Activated T-helper 1 cell treated with anti-CD3 and anti-CD28 coated beads, Interleukin-2, amount 50 U/mL, for 16 hours (primary cell): ENCODE data around the gene CELSR2.

Experiments used
- DNase-seq, 2 donors: peaks; one replicate each; pipeline ENCODE4 v3.0.0-alpha.2; 2020; ENCODE audit warnings: low read depth in 1 of 2, low spot score in 1 of 2

Gene CELSR2

DNA sequence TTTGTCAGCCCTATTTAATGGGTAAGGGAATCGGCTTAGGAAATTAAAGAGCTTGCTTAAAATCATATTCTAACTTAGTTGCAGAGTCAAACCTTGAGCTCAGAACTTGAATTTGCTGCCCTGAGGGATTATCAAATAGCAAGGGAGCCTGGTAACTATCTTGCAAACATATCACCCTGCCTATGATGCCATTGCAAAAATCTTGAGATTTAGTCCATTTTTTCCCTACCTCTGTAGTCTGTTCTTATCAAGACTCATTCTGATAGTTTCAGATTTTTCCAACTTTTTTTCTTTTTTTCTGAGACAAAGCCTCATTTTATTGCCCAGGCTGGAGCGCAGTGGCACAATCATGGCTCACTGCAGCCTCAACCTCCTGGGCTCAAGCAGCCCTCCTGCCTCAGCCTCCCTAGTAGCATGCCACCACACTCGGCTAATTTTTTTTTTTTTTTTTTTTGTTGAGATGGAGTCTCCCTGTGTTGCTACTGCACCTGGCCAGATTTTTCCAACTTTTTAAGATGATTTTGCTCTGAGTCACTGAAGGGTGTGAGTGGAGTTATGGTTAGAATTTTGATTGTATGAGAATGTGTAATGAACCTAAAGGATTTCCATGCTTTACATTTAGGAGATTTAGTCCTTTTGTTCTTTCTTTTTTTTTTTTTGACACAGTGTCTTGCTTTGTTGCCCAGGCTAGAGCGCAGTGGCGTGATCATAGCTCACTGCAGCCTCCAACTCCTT lies 23.5 kb upstream of the CELSR2 start:
- no peak for DNase-seq

DNA sequence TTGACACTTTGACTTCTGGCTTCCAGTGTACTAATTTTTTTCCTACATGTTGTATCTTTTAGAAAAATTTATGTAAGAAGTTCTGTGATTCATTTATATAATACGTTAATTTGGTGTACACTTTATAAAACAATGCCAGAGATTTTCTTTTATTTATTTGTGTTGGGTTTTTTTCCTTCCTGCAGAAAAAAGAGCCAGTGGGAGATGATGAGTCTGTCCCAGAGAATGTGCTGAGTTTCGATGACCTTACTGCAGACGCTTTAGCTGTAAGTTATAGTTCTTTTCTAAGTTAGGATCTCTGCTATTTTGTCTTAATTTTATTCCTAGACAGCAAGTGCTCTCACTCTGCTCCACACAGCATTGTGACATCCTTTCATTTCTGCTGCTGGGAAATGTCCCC lies 21.2 kb upstream of the CELSR2 start:
- DNase-seq, result no peak

DNA sequence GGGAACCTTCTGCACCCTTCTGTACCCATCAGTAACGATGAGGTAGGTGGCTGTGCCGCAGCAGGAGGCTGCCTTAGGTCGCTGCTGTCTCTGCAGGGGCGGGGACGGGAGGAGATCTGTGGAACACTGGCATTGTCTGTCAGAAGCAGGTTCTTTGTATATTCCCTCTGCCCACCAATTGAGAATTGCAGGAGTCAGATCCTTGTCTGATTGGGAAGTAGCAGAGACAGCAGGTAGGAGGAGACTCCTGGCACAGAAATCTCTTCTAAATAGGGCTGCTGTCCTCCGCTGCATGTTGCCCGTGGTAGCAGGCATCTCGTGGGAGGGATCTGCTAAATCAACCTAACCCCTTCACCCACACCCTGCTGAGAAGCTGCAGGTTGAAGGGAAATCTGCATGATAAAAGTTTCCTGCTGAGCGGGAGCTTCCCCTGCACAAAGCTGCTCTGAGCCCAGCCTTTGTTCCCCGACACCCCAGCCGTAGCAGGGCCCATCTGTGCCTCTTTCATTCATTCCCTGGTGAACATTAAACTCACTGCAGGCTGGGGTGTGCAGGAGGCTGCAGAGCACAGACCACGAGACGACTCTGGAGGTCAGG lies 19.7 kb upstream of the CELSR2 start:
- no peak for DNase-seq

DNA sequence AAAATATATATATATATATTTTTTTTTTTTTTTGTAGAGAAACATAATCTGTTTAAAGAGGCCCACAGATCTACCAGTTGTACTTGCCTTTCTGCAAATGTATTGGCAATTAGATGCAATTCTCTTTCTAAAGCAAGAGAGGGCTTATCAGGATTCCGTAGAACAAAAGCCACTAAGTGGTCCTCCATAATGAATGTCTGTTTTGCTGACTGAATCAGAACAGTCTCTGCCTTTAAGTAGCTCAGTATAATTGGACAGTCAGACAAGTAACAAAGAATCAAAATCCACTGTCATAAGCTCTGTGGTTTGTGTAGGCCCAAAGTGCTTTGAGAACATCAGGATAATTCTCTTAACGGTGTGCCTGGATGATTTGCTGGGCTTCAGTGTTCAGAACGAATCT lies 18.3 kb upstream of the CELSR2 start:
- no peak for DNase-seq

DNA sequence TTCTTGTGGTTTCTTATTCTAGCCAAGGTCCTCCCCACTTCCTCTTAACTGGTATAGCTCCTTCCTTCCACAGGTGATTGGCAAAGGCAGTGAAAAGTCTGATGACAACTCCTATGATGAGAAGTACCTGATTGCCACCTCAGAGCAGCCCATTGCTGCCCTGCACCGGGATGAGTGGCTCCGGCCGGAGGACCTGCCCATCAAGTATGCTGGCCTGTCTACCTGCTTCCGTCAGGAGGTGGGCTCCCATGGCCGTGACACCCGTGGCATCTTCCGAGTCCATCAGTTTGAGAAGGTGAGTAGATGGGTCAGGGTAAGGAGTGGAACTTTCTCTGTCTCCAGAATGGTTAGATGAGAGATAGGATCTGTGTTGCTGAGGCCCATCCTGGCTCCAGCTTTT lies 14.2 kb upstream of the CELSR2 start:
- DNase-seq, result no peak

DNA sequence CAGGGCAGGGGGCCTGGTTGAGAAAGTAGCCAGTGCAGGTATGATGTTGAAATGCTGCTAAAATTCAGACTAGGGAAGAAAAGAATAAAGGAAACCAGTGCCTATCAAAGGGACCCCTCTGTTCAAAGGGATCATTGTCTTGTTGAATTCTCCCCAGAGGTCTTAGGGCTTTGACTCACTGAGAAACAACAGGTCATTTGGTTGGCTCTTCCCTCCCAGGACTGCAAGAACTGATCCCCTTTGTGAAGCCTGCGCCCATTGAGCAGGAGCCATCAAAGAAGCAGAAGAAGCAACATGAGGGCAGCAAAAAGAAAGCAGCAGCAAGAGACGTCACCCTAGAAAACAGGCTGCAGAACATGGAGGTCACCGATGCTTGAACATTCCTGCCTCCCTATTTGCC lies 11.8 kb upstream of the CELSR2 start:
- DNase-seq, result no peak

DNA sequence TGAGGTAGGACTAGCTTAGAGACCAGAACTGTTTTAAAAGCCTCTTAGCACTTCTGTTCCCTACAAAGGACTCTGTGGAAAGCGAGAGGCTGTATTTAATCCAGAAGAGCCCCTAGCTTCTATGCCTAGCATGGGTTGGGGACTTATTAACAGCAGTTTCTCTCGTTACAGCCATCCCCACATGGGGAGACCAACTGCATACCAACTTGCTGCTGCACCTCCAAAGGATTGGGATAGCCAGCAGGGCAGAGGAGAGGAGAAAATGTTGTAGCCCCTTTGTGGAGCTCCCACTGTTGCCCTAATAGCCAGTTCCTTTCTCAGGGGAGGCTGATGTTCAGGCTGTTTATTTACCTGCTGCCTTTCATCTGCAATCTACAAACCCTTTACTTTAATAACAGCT lies 11.0 kb upstream of the CELSR2 start:
- DNase-seq, result no peak

DNA sequence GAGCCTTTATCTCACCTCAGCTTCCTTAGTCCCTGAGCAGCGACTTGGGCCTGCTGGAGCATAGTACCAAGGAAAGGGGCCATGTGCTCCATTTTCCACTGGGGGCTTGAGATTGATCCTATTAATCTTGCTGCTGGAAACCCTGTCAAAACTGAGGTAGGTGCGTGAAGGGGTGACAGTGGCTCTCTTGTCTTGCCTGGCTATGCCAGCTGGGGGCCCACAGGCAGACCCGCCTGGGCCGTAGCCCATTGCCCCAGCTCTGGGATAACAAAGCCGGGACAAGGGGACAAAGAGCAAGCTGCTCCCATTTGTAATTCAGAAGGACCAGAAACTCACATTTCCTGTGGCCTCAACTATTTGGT lies 10.3 kb upstream of the CELSR2 start:
- DNase-seq, result no peak

DNA sequence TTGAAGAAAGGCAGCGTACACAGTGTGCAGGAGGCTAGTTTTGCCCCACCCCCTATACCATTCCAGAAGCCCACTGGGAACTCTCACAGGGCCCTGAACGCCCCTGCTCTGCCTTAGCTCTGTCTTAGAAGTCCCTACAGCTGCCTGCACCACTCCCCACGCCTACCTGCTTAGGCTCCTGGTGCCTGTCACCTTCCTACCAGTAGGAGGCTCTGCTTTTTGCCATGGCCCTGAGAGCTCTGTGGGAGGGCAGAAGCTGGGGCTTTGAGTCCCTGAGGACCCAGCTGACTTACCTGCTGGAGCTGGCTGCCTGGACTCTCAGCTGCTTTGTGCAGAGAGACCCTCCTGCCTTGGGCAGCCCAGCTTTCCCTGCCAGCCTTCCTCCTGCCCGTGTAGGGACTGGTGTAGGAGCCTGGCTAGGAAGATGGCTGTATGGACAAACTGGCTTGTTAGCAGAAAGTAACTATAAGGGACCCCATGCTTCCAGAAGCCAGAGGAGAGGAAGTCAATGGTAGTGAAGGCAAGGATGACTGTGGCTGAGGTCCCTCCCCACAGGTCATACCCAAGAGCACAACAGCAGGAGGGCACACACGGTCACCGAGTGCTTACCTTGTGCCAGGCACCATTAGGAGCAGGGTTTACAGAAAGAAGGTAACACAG lies 9.8 kb upstream of the CELSR2 start:
- no peak for DNase-seq

DNA sequence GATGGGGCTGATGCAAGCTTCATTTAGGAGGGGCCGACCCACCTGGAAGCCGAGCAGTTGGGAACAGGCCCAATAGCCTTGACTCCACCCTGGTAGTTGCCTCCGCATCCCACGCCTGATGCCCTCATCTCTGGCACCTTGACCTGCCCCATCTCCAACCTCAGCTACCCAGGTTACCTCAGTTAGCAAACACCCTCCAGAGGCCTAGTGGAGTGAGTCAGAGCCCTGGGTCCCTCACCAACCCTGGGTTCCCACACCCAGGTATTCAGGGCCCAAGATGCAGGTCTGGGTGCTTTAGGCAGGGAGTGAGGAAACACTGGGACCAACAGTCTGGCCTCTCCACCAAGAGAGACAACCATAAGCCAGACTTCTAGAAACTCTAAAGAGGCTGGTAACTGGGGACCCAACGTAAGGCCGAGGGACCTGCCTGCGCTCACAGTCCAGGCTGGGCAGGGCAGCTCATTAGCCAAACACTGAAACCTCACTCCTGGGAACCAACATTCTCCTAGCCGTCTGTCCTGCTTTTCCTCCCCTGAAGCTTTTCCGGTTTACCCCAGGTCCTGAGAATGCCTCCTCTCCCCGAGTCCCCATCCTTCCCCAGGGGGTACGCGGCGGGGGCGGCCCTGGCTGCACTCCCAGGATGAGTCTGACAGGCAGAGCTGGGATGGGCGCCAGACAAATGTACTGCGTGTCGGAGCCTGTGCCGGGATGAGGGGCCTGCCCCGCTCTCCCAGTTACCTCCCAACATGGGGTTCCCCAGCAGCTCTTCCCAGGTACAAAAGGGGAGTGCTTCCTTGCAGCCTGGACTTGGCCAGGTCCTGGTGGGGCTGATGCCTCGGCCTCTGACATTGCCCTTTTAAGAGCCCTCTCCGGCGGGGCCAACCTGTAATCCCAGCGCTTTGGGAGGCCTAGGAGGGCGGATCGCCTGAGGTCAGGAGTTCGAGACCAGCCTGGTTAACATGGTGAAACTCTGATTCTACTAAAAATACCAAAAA lies 8.9 kb upstream of the CELSR2 start:
- DNase-seq, result no peak

DNA sequence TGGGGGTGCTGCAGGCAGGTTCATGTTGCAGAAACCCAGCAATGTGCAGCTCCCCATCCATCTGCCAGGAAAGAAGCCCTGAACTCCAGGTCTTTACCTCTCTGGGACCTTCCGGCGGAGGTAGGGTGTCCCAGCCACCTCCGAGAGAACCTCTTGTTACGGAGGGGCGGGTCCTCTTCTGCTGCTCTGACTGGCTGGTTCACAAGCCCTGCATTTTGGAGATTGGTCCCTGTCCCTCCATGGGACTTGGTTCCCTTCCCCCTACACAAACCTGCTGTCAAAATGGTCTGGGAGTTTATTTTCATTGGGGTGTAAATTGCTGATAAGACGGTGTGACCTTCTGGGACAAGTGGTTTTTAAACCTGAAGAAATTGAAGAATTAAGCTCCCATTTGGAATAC lies 8.0 kb upstream of the CELSR2 start:
- no peak for DNase-seq

DNA sequence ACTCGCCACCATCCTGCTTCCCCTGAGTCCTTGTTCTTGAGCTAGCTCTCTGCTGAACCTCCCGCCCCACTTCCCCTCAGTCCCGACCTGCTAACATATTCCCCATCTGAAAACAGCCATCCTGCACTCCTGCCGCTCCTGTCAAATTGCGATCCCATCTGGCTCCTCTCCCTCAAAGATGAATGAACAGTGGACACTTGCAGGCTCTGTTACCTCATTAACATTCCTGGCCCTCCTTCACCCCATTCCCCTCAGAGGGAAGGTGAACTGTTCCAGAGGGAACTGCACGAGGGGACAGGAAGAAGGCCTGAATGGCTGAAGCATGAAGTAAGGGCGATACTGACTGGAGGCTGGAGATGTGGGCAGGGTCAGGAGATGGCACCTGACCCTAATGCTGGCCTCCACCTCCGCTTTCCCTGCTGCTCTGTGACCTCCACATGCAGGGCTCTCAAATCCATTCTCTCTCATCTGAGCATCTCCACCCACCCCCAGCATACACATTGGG lies 7.4 kb upstream of the CELSR2 start:
- DNase-seq, result no peak

DNA sequence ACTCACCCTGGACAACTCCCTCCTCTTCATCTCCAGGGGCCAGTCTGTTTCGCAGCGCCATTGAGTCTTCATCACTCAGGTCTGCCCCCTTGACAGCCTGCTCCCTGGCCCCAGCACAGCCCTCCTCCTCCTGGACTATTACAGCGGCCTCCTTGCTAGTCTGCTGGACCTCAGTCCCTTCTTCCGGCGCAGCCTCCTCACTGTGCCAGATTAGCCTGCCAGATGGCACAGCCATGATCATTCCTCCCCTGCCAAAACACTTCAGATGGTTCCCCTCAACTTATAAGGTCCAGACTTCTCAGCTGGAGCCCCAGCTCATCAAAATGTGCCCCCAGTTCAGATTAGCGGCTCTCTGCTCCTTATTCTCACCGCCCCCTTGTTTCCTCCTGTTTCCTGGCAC lies 7.0 kb upstream of the CELSR2 start:
- DNase-seq, result no peak

DNA sequence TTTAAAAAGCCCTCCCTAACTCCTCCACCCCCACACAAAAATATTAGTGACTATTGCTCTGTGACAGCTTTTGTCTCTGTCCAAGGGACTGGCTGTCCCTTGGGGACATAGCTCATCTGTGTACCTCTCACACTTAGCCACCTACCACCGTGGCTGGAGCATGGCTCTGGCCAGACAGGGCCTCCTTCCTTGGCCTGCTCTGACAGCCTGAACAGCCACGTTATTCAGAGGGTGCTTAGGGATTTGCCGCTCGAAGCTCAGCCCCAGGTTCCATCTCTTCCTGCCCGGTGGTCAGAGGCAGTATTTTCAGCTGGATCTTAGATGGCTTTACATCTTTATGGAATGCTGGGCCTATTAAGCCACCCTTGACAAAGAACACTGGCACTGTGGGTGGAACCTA lies 6.1 kb upstream of the CELSR2 start:
- DNase-seq, result no peak

DNA sequence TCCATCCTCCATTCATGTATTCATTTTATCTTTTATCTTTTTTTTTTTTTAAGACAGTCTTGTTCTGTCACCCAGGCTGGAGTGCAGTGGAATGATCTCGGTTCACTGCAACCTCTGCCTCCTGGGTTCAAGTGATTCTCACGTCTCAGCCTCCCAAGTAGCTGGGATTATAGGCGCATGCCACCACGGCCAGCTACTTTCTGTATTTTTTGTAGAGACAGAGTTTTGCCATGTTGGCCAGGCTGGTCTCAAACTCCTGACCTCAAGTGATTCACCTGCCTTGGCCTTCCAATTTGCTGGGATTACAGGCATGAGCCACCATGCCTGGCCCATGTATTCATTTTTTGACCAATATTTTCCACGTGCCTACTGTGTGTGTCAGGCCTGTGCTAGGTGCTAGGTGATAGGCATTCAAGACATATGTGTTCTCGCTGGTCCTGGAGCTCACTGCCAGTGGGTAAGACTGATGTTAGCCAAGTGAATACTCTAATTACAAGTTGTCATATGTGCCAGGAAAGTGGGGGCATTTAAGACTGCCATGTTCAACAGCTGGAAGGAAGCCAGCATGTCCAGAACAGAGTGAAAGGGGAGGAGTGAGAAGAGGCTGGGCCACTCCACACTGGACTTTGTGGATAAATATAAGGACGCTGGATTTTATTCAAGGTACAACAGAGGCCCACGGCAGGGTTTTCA lies 5.3 kb upstream of the CELSR2 start:
- no peak for DNase-seq

DNA sequence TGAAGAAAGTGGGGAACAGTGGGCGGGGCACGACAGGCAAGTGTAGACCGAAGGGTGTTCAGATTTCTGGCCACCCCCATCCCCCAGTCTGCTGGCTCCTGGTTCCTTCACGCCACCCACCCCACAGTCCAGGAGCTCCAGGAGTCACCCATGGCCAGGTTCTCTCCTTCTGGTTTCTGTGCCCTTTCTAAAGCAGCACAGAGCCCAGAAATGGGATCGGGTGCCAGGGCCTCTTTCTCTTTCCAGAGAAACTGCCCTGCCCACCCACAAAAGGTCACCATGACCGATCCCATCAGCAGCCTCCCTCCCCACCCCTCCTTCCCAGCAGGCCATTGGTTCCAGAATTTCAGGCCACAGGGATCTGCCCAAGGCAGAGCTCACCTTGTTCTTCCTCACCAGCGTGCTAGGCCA lies 3.2 kb upstream of the CELSR2 start:
- DNase-seq, result no peak

DNA sequence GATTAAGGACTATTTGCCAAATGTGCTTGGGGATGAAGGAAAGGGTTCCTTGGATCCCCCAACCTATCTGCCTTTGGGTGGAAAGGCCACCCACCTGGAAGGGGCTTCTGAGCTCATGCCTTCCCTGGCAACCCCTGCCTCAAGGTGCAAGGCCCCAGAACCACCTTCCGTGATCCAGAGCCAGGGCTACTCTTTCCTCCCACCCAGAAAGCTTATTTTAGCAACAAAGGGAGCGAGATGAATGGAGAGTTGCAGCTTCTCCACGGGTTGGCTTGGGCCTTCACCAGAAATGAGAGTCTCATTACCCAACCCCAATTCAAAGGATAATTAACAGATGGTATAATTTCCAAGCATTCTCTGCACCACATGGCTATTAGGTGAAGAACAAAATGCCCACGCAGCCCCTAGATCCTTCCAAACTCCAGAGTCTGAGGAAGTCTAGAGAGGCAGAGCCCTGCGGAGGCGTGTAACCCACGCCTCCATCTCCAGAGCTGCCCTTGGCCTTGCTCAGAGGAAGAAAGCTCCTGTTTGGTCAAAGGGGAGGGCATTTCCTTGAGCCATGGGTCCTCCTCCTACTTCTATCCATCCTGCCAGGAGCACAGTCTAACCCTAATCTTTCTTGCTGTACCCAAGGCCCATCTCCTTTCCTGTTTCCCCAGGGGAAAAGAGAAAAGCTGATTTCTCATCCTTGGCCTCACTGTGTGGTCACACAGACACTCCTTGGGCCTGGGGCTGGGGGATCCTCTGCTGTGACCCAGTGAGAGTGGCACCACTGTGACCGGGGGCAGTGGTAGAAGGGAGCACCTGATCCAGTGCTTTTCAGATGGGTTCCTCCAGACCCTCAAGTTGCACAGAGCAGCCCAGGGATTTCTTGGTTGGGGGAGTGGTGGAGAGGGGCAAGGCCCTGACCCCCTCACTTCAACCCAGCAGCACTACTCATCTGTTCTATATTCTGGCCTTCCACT lies 1.7 kb upstream of the CELSR2 start:
- no peak for DNase-seq

DNA sequence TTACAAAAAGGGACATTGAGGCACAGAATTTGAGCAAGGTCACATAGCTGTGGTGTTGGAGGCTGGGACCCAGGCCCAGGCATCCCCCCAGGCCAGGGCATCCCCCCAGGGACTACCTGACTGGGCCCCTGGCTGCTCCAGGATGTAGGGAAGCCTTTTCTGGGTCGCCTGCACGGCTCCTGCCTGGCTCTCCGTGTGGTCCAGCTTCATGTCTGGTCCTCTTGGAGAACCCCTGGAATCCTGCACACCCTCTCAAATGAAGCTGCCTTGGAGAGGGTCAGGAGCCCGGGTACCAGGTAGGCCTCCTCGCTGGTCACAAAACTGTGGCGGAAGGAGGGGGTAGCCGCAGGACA lies 919 bp upstream of the CELSR2 start:
- DNase-seq, result no peak

DNA sequence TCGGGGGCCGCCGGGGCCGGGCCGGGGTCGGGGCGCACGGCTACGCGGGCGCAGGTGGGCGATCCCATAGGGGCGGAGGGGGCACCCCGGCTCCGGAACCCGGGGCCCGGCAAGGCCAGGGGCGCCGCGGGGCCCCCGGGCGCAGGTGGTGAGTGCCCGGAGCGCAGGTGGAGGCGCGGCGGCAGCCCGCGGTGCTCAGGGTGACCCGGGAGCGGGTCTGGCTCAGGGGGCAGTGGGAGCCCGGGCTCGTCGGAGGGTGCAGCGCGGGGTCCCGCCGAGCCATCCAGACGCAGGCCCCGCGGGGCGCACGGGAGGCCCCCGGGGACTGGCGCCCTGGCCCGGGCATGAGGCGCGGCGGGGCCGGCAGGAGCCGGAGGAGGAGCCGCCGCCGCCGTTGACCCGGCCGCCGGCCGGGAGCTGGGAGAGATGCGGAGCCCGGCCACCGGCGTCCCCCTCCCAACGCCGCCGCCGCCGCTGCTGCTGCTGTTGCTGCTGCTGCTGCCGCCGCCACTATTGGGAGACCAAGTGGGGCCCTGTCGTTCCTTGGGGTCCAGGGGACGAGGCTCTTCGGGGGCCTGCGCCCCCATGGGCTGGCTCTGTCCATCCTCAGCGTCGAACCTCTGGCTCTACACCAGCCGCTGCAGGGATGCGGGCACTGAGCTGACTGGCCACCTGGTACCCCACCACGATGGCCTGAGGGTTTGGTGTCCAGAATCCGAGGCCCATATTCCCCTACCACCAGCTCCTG lies 489 bp downstream of the CELSR2 start:
- DNase-seq, result no peak
